Mesodermal cell (in vitro differentiated cells): ENCODE results near the gene ITPK1.
"Not testable (repeated sequence)": the region's sequence is repeated elsewhere in the genome, so short reads cannot be mapped to it uniquely, and the experiment has no call there.

Experiments used
- H3K27ac ChIP-seq: 2 replicates; pipeline ENCODE4 v1.7.0; 2013; ENCODE audit warnings: mild to moderate bottlenecking, low read depth, low read length, moderate library complexity; ENCODE audit not compliant: severe bottlenecking
- H3K36me3 ChIP-seq: 2 replicates; pipeline ENCODE4 v1.7.1; 2013; ENCODE audit warnings: mild to moderate bottlenecking, low read length, moderate library complexity; ENCODE audit not compliant: control insufficient read depth, insufficient read depth
- H3K4me1 ChIP-seq: one replicate; pipeline ENCODE4 v1.7.1; 2013; ENCODE audit warnings: mild to moderate bottlenecking, low read length; ENCODE audit not compliant: insufficient read depth, control insufficient read depth, poor library complexity, severe bottlenecking
- H3K4me3 ChIP-seq: 2 replicates; pipeline ENCODE4 v1.7.0; 2013; ENCODE audit warnings: low read length, control low read depth, mild to moderate bottlenecking; ENCODE audit not compliant: insufficient read depth, poor library complexity, severe bottlenecking; ENCODE audit errors: extremely low read depth
- H3K9me3 ChIP-seq: 2 replicates; pipeline ENCODE4 v1.7.1; 2013; ENCODE audit warnings: mild to moderate bottlenecking, low read length, moderate library complexity; ENCODE audit not compliant: control insufficient read depth
- WGBS, 2 experiments: methylation state at CpG; one replicate each; pipeline ENCODE4 v1.1.5; 2013; ENCODE audit warnings: missing lambda C conversion rate in 2 of 2; ENCODE audit not compliant: insufficient coverage in 2 of 2; 5-methylcytosine and 5-hydroxymethylcytosine counted together

The ITPK1 gene

GRCh38 chr14:93150227-93151208 is 34.8 kb upstream of the ITPK1 start:
- no peaks in the 10 kb centered on the region for H3K36me3 ChIP-seq
- H3K4me3 ChIP-seq, result no peak overlapping the region
- H3K4me1 ChIP-seq, result no peaks in the 10 kb centered on the region
- H3K27ac ChIP-seq, result no peak overlapping the region
- 48 to 56% methylated on average over 12 to 14 of the region's 16 CpGs for WGBS, 2 experiments
- no peaks in the 10 kb centered on the region for H3K9me3 ChIP-seq

- no peaks in the 10 kb centered on the region for H3K36me3 ChIP-seq
Measured at GRCh38 chr14:93148979-93149378, 33.3 kb upstream of the ITPK1 start.

GRCh38 chr14:93146119-93146518 is 30.4 kb upstream of the ITPK1 start:
- Histone ChIP-seq H3K4me3 (no peak overlapping the region), H3K4me1 (no peaks in the 10 kb centered on the region), H3K27ac (no peak overlapping the region), H3K36me3 (no peaks in the 10 kb centered on the region), H3K9me3 (no peaks in the 10 kb centered on the region)
- WGBS, 2 experiments, result 93 to 96% methylated on average over 4 of the region's 9 CpGs

More at GRCh38 chr14:93148979-93149378, 33.3 kb upstream of the ITPK1 start:
- 92 to 98% methylated on average over 8 of the region's 8 CpGs for WGBS, 2 experiments
- Histone ChIP-seq H3K4me3 (no peak overlapping the region), H3K9me3 (no peaks in the 10 kb centered on the region), H3K4me1 (no peaks in the 10 kb centered on the region), H3K27ac (no peak overlapping the region)

- 88 to 94% methylated on average over 3 to 9 of the region's 13 CpGs for WGBS, 2 experiments
- Histone ChIP-seq H3K4me1 (no peaks in the 10 kb centered on the region), H3K27ac (no peak overlapping the region), H3K9me3 (no peaks in the 10 kb centered on the region), H3K4me3 (no peak overlapping the region), H3K36me3 (no peaks in the 10 kb centered on the region)
Measured at GRCh38 chr14:93142854-93143652, 27.3 kb upstream of the ITPK1 start.

GRCh38 chr14:93137864-93138263 is 22.1 kb upstream of the ITPK1 start:
- H3K36me3 ChIP-seq, result no peaks in the 10 kb centered on the region
- no peak overlapping the region for H3K4me3 ChIP-seq
- H3K4me1 ChIP-seq, result no peaks in the 10 kb centered on the region
- 82 to 86% methylated on average over 10 to 13 of the region's 17 CpGs for WGBS, 2 experiments
- H3K27ac ChIP-seq, result no peak overlapping the region
- H3K9me3 ChIP-seq, result no peaks in the 10 kb centered on the region

GRCh38 chr14:93136508-93136907 is 20.8 kb upstream of the ITPK1 start:
- not testable (repeated sequence) for H3K4me3 ChIP-seq, H3K9me3 ChIP-seq, H3K4me1 ChIP-seq, H3K36me3 ChIP-seq, H3K27ac ChIP-seq
- WGBS, 2 experiments, result 90 to 95% methylated on average over 10 to 11 of the region's 13 CpGs

- 78 to 95% methylated on average over 6 to 8 of the region's 8 CpGs for WGBS, 2 experiments
- Histone ChIP-seq H3K4me1 (no peaks in the 10 kb centered on the region), H3K4me3 (no peak overlapping the region), H3K36me3 (no peaks in the 10 kb centered on the region), H3K27ac (no peak overlapping the region), H3K9me3 (no peaks in the 10 kb centered on the region)
Measured at GRCh38 chr14:93136009-93136408, 20.3 kb upstream of the ITPK1 start.

- no peaks in the 10 kb centered on the region for H3K4me1 ChIP-seq
- no peak overlapping the region for H3K27ac ChIP-seq
- H3K4me3 ChIP-seq, result no peak overlapping the region
- H3K9me3 ChIP-seq, result no peaks in the 10 kb centered on the region
- WGBS, 2 experiments, result 78 to 100% methylated on average over 2 to 4 of the region's 5 CpGs
- no peaks in the 10 kb centered on the region for H3K36me3 ChIP-seq
Measured at GRCh38 chr14:93135399-93135798, 19.7 kb upstream of the ITPK1 start.

- Histone ChIP-seq H3K4me3 (no peak overlapping the region), H3K27ac (no peak overlapping the region)
- 86 to 96% methylated on average over 6 to 7 of the region's 8 CpGs for WGBS, 2 experiments
Measured at GRCh38 chr14:93133464-93133863, 17.7 kb upstream of the ITPK1 start.

GRCh38 chr14:93132472-93133065 is 16.8 kb upstream of the ITPK1 start:
- no peaks in the 10 kb centered on the region for H3K9me3 ChIP-seq
- H3K36me3 ChIP-seq, result no peaks in the 10 kb centered on the region
- H3K4me1 ChIP-seq, result no peaks in the 10 kb centered on the region
- no peak overlapping the region for H3K27ac ChIP-seq
- H3K4me3 ChIP-seq, result no peak overlapping the region
- WGBS, 2 experiments, result 79 to 92% methylated on average over 4 of the region's 8 CpGs

More at GRCh38 chr14:93133464-93133863, 17.7 kb upstream of the ITPK1 start:
- no peaks in the 10 kb centered on the region for H3K4me1 ChIP-seq
- no peaks in the 10 kb centered on the region for H3K9me3 ChIP-seq
- H3K36me3 ChIP-seq, result no peaks in the 10 kb centered on the region
